Measurements from ENCODE around the gene PPM1A. TPM values are rescaled to one million over a fixed set of nuclear protein-coding genes. Genes with fewer than 3 reads are reported as not detected.
"Not testable (repeated sequence)": the region's sequence is repeated elsewhere in the genome, so short reads cannot be mapped to it uniquely, and the experiment has no call there.

Gene PPM1A
- polyA plus RNA-seq, 2 of the 4 experiments (the other 2 are of a cell fraction), result 37.1 to 76.6 TPM

DNA sequence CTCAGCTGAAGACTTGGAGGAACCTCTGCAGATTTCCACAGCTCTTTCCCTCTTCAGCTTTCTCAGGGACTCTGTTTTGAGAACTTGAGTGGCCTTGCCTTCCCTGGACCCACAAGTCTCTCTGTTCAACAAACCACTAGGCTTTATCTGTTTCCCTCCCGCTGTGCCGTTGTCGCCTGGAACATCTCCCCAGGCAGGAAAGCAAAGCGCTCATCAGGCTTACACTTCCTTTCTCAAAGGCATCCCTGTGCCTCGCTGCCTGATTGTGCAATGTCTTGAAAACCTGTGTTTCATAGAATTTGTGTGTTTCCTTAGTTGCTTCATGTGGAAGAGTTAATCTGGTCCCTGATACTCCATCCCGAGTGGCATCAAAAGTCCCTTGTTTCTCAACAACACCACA is 64.1 kb downstream of the PPM1A start:
- 66% methylated on average over 6 of the region's 6 CpGs for WGBS (ENCODE audit: missing lambda C conversion rate)
- TF ChIP-seq CEBPB (IDR thresholded peaks at IDR 0.05), result 0 out of 4 replicates have a peak, but pooled peaks of 1 of the 2 experiments have one; percentile 10
- no peak for TF ChIP-seq MYC (IDR thresholded peaks at IDR 0.05; ENCODE audit: borderline replicate concordance, low read length)
- ChIA-PET POLR2A (no interaction called here), CTCF (interaction anchor here (1.0 kb wide), 1 partner anchor 18 kb away, joined by 3 read pairs; no protein-coding TSS in a partner anchor)
- FAIRE-seq (no peak), ATAC-seq (no peak), DNase-seq (ENCODE audit: low read depth in 1 of 2, low spot score in 1 of 2) (no peak)
- Histone ChIP-seq H3K9me3 (no peaks in the 10 kb centered on the region), H3K4me2 (no peak overlapping the region), H3K4me1 (no peaks in the 10 kb centered on the region), H3K4me3 (no peak overlapping the region), H3K27ac (no peak overlapping the region)

GRCh38 chr14:60315196-60315990 is 66.4 kb downstream of the PPM1A start:
- CTCF ChIA-PET, result interaction anchor here (1.1 to 1.7 kb wide), 2 partner anchors 12 to 17 kb away, joined by 4 to 6 read pairs; no protein-coding TSS in a partner anchor
- Histone ChIP-seq H3K4me2 (no peak overlapping the region), H3K4me1 (no peaks in the 10 kb centered on the region), H3K9me3 (no peaks in the 10 kb centered on the region), H3K27ac (no peak overlapping the region), H3K4me3 (no peak overlapping the region)
- no peak for TF ChIP-seq CHD4 (IDR thresholded peaks at IDR 0.05; ENCODE audit: borderline replicate concordance)
- TF ChIP-seq CHD2 (IDR thresholded peaks at IDR 0.05; ENCODE audit: low read length, partially characterized antibody), result no peak
- TF ChIP-seq SREBF2 (IDR thresholded peaks at IDR 0.05), result no peak
- no peak for TF ChIP-seq GATA3 (IDR thresholded peaks at IDR 0.05; ENCODE audit: borderline replicate concordance)
- no peak for TF ChIP-seq JUNB (IDR thresholded peaks at IDR 0.05)
- TF ChIP-seq KDM1A (IDR thresholded peaks at IDR 0.05; ENCODE audit: low read depth), result no peak
- TF ChIP-seq MAZ (IDR thresholded peaks at IDR 0.05; ENCODE audit: borderline replicate concordance, low read depth, low read length), result no peak
- TF ChIP-seq NPAS2 (CRISPR knock-in tag; IDR thresholded peaks at IDR 0.05; ENCODE audit: borderline replicate concordance), result no peak
- TF ChIP-seq BHLHE40 (IDR thresholded peaks at IDR 0.05; ENCODE audit: low read depth, low read length), result no peak
- TF ChIP-seq ZNF302 (CRISPR knock-in tag; IDR thresholded peaks at IDR 0.05), result no peak
- 64% methylated on average over 8 of the region's 8 CpGs for WGBS (ENCODE audit: missing lambda C conversion rate)
- FAIRE-seq, result no peak
- no peak for ATAC-seq
- no peak for DNase-seq (ENCODE audit: low read depth in 1 of 2, low spot score in 1 of 2)
- POLR2A ChIA-PET, result no interaction called here

DNA sequence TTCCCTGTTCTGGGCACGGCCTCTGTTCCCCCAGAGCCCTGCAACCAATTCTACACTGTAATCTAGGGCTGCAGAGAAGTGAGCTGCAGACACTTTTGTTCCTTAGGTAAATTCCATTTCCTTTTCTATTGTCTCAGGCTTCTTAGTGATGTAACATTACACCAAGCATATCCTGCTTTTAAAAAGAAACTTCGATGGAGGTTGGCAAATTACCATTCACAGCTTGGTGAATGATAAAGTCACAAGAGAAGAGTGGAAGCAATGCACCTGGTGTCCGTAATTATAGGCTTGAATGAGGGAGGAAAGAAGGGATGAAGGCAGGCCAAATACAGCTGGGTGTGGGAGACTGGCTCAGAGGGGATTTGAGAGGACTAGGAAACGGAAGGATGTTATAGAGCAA is 68.6 kb downstream of the PPM1A start:
- Histone ChIP-seq H3K9me3 (no peaks in the 10 kb centered on the region), H3K27ac (no peak overlapping the region), H3K4me2 (no peak overlapping the region), H3K4me1 (no peaks in the 10 kb centered on the region), H3K4me3 (no peak overlapping the region)
- FAIRE-seq (no peak), ATAC-seq (no peak), DNase-seq (ENCODE audit: low read depth in 1 of 2, low spot score in 1 of 2) (no peak)
- CTCF ChIA-PET, result interaction anchor here (0.7 to 2.3 kb wide), 2 partner anchors 15 to 22 kb away, joined by 3 to 8 read pairs; no protein-coding TSS in a partner anchor
- POLR2A ChIA-PET, result no interaction called here
- whole genome bisulfite sequencing (ENCODE audit: missing lambda C conversion rate), result 29% methylated on average over 4 of the region's 4 CpGs
- no peak for TF ChIP-seq RNF2 (IDR thresholded peaks at IDR 0.05; ENCODE audit: borderline replicate concordance, low read depth)
- TF ChIP-seq BHLHE40 (IDR thresholded peaks at IDR 0.05; ENCODE audit: low read depth, low read length), result no peak
- TF ChIP-seq HDAC2 (IDR thresholded peaks at IDR 0.05), result no peak
- TF ChIP-seq ZNF302 (CRISPR knock-in tag; IDR thresholded peaks at IDR 0.05), result no peak
- no peak for TF ChIP-seq NR3C1 (IDR thresholded peaks at IDR 0.05)
- TF ChIP-seq MAZ (IDR thresholded peaks at IDR 0.05; ENCODE audit: borderline replicate concordance, low read depth, low read length), result no peak

DNA sequence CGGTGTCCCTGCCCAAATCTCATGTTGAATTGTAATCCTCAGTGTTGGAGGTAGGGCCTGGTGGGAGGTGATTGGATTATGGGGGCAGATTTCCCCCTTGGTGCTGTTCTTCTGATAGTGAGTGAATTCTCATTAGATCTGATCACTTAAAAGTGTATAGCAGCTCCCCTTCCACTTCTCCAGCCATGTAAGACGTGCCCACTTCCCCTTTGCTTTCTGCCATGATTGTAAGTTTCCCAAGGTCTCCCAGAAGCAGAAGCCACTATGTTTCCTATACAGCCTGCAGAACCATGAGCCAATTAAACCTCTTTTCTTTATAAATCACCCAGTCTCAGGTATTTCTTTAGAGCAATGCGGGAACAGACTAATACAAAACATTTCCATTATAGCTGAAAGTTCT is 71.8 kb downstream of the PPM1A start:
- H3K4me2 ChIP-seq; H3K9me3 ChIP-seq; POLR2A ChIA-PET; ATAC-seq; H3K4me1 ChIP-seq; H3K4me3 ChIP-seq; H3K27ac ChIP-seq; FAIRE-seq; DNase-seq (ENCODE audit: low read depth in 1 of 2, low spot score in 1 of 2): not testable (repeated sequence)
- 28% methylated on average over 3 of the region's 3 CpGs for WGBS (ENCODE audit: missing lambda C conversion rate)
- CTCF ChIA-PET, result interaction anchor here (2.0 kb wide), 1 partner anchor 11 kb away, joined by 12 read pairs; no protein-coding TSS in a partner anchor

DNA sequence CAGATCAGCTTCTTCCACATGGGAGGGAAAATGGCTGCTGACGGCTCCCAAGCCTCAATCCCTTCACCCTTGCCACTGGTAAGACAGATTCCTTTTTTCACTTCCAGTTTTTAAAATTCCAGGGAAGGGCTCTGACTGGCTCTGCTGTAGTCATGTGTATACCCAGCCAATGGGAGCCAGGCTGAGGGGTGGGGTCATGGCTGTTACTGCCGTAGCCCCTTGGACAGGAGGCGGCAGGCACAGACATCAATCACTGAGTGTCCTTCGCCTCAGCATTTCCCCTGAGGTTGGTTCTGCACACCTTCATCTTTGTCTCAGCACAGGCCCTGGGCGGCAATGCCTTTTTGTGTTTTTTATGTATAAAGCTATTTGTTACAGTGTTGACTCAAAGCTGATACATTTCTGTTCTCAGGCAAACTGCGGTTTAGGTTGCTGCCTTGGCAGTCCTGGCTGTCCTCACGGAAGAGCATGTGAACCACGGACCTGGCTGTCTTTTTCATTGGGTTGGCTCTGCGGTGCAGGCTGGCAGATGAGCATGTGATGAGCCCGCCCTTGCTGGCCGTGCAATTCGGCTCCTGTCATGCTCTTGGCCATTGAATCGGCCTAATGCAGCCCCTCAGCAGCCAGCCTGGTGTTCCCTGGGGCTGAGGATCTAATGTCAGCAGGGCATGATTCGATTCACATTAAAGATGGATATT is 74.3 kb downstream of the PPM1A start:
- no peaks in the 10 kb centered on the region for H3K4me1 ChIP-seq
- ChIA-PET POLR2A (no interaction called here), CTCF (interaction anchor here (0.7 to 2.0 kb wide), 4 partner anchors 9 to 139 kb away, joined by 3 to 9 read pairs (median 3); no protein-coding TSS in a partner anchor)
- no peaks in the 10 kb centered on the region for H3K9me3 ChIP-seq
- FAIRE-seq (no peak), DNase-seq (ENCODE audit: low read depth in 1 of 2, low spot score in 1 of 2) (no peak), ATAC-seq (peak in 1 of 2 experiments; percentile 32; a peak in 1 of 6 replicates)
- no peak overlapping the region for H3K4me2 ChIP-seq
- no peak overlapping the region for H3K4me3 ChIP-seq
- no peak overlapping the region for H3K27ac ChIP-seq
- 62% methylated on average over 14 of the region's 14 CpGs for WGBS (ENCODE audit: missing lambda C conversion rate)
- TF ChIP-seq HDAC2 (IDR thresholded peaks at IDR 0.05), result no peak
- no peak for TF ChIP-seq ZSCAN20 (CRISPR knock-in tag; IDR thresholded peaks at IDR 0.05)
- TF ChIP-seq RFX5 (IDR thresholded peaks at IDR 0.05), result no peak
- no peak for TF ChIP-seq SREBF2 (IDR thresholded peaks at IDR 0.05)
- TF ChIP-seq SMC3 (IDR thresholded peaks at IDR 0.05), result no peak
- TF ChIP-seq RARB (CRISPR knock-in tag; IDR thresholded peaks at IDR 0.05), result no peak
- TF ChIP-seq, protein P1, sequence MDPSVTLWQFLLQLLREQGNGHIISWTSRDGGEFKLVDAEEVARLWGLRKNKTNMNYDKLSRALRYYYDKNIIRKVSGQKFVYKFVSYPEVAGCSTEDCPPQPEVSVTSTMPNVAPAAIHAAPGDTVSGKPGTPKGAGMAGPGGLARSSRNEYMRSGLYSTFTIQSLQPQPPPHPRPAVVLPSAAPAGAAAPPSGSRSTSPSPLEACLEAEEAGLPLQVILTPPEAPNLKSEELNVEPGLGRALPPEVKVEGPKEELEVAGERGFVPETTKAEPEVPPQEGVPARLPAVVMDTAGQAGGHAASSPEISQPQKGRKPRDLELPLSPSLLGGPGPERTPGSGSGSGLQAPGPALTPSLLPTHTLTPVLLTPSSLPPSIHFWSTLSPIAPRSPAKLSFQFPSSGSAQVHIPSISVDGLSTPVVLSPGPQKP (IDR thresholded peaks at IDR 0.05; ENCODE audit: low read depth, low read length), result no peak
- no peak for TF ChIP-seq CHD2 (IDR thresholded peaks at IDR 0.05; ENCODE audit: low read length, partially characterized antibody)
- TF ChIP-seq RCOR1 (IDR thresholded peaks at IDR 0.05; ENCODE audit: low read depth, low read length), result no peak
- TF ChIP-seq MAX (IDR thresholded peaks at IDR 0.05), result no peak
- TF ChIP-seq RAD21 (conservative IDR thresholded peaks at IDR 0.05 in 1 of 2, IDR thresholded peaks at IDR 0.05 in 1 of 2), result no peak
- TF ChIP-seq CBX2 (IDR thresholded peaks at IDR 0.05; ENCODE audit: borderline replicate concordance, low read depth), result no peak
- TF ChIP-seq KDM5A (IDR thresholded peaks at IDR 0.05), result no peak

All from A549 (cell line).